Tibial nerve (tissue), 4 donors: ENCODE measurements around the gene SNX25. TPM values are rescaled to one million over a fixed set of nuclear protein-coding genes. Genes with fewer than 3 reads are reported as not detected.

Source experiments
- total RNA-seq, 4 donors: library from RNA; depleted of rRNA; stranded (reverse); fragments of >200 nt; gene quantifications; one replicate each; pipeline ENCODE4 v1.1.0, GENCODE V29; 2016

Gene SNX25
- total RNA-seq, 4 donors from 2014 or later, result 17.7 to 29.4 (median 23.5) TPM

Other genes starting within 250 kb of the SNX25 start
- not detected for gene HELT, start 191.1 kb upstream of the SNX25 start, total RNA-seq
- 10 to 100 TPM; 15.5 to 41.1 (median 24.0) TPM for gene SLC25A4, start 66.3 kb upstream of the SNX25 start, total RNA-seq
- gene CFAP97, start 5.6 kb upstream of the SNX25 start, total RNA-seq, result 10 to 100 TPM; 30.3 to 44.1 (median 33.3) TPM
- 1 to 10 TPM; 1.7 to 5.5 (median 3.4) TPM for gene LRP2BP, start 186.3 kb downstream of the SNX25 start, total RNA-seq
- gene ANKRD37, start 187.2 kb downstream of the SNX25 start, total RNA-seq, result 10 to 100 TPM in 3 of 4 donors, 1 to 10 TPM in 1; 9.6 to 38.4 (median 30.6) TPM
- 10 to 100 TPM; 19.4 to 35.0 (median 29.2) TPM for gene UFSP2, start 216.4 kb downstream of the SNX25 start, total RNA-seq